OCI-LY7 (cell line): ENCODE data around the gene ZSCAN22. TPM values are rescaled to one million over a fixed set of nuclear protein-coding genes. Genes with fewer than 3 reads are reported as not detected.
A peak's percentile ranks its signal among the peaks of the same experiment; 100 is the strongest.

Experiments
- BruUV-seq: library from RNA; stranded (reverse); fragments of 400-500 nt; replicated peaks from 2 replicates; lab custom pipeline; 2021; lab: Mats Ljungman, UMichigan
- CTCF ChIA-PET: fragments of 300-600 bp; sonication (Branson Sonifier 250); formaldehyde crosslinking; loops from one replicate; lab custom pipeline; 2022; ENCODE audit warnings: antibody characterized with exemption; ENCODE audit not compliant: unreplicated experiment; lab: Charles Lee
- POLR2A ChIA-PET: fragments of 300-600 bp; sonication (Branson Sonifier 250); formaldehyde crosslinking; loops from one replicate; lab custom pipeline; 2022; ENCODE audit warnings: antibody characterized with exemption; lab: Charles Lee
- DNase-seq: peaks from one replicate; pipeline ENCODE4 v3.0.0-alpha.2; 2015; ENCODE audit warnings: low spot score
- H2AFZ ChIP-seq: fragments of 200-600 bp; sonication (generic), shearing (Covaris generic); 2 replicates; pipeline ENCODE4 v1.6.1; 2014; ENCODE audit warnings: mild to moderate bottlenecking, antibody characterized with exemption, low read length, moderate library complexity
- H3K27ac ChIP-seq: fragments of 200-600 bp; sonication (generic); 2 replicates; pipeline ENCODE4 v1.5.1; 2014; ENCODE audit warnings: mixed run types, low read depth, mild to moderate bottlenecking, moderate library complexity, low read length, inconsistent platforms; ENCODE audit not compliant: poor library complexity, severe bottlenecking
- H3K36me3 ChIP-seq: fragments of 200-600 bp; sonication (generic); 2 replicates; pipeline ENCODE4 v1.6.1; 2014; ENCODE audit warnings: mild to moderate bottlenecking, antibody characterized with exemption, low read length, moderate library complexity, mixed read lengths; ENCODE audit not compliant: insufficient read depth
- H3K4me1 ChIP-seq: fragments of 200-600 bp; sonication (generic); 2 replicates; pipeline ENCODE4 v1.5.1; 2014; ENCODE audit warnings: mild to moderate bottlenecking, low read length; ENCODE audit not compliant: insufficient read depth, poor library complexity, severe bottlenecking
- H3K4me2 ChIP-seq: fragments of 200-600 bp; sonication (generic); 2 replicates; pipeline ENCODE4 v1.6.1; 2014; ENCODE audit warnings: mild to moderate bottlenecking, low read length
- H3K4me3 ChIP-seq: fragments of 200-600 bp; sonication (generic); 2 replicates; pipeline ENCODE4 v1.5.1; 2014; ENCODE audit warnings: mild to moderate bottlenecking, low read depth, low read length; ENCODE audit not compliant: poor library complexity, severe bottlenecking
- H3K79me2 ChIP-seq: fragments of 200-600 bp; sonication (generic); 2 replicates; pipeline ENCODE4 v1.6.1; 2016; ENCODE audit warnings: low read depth, mild to moderate bottlenecking, low read length, moderate library complexity, mixed read lengths; ENCODE audit not compliant: insufficient read depth
- H3K9me2 ChIP-seq: fragments of 200-600 bp; sonication (generic); 2 replicates; pipeline ENCODE4 v1.6.1; 2016; ENCODE audit warnings: mild to moderate bottlenecking, low read length, mixed read lengths; ENCODE audit not compliant: insufficient read depth
- H3K9me3 ChIP-seq: fragments of 200-600 bp; sonication (generic); 2 replicates; pipeline ENCODE4 v1.6.1; 2014; ENCODE audit warnings: mild to moderate bottlenecking, mixed run types, low read length, mixed read lengths
- H4K20me1 ChIP-seq: fragments of 200-600 bp; sonication (generic); 2 replicates; pipeline ENCODE4 v1.6.1; 2014; ENCODE audit warnings: mild to moderate bottlenecking, antibody characterized with exemption, low read length, moderate library complexity, mixed read lengths; ENCODE audit not compliant: insufficient read depth
- CTCF ChIP-seq: fragments of 200-600 bp; sonication (generic); conservative IDR thresholded peaks from 2 replicates; pipeline ENCODE4 v1.5.1; 2014; ENCODE audit warnings: mild to moderate bottlenecking, antibody characterized with exemption, low read length, moderate library complexity, mixed read lengths
- EZH2phosphoT487 ChIP-seq: fragments of 200-600 bp; sonication (generic); IDR thresholded peaks from 2 replicates; pipeline ENCODE4 v1.6.1; 2018; ENCODE audit warnings: low read depth, borderline replicate concordance, mild to moderate bottlenecking, mixed run types, antibody characterized with exemption, low read length, moderate library complexity, mixed read lengths
- intact Hi-C: fragments of 100-400 bp; cut with micrococcal nuclease; formaldehyde crosslinking; loops from one replicate; pipeline ENCODE4 v1.10.0; 2022; ENCODE audit not compliant: unreplicated experiment
- total RNA-seq, 2 experiments: library from RNA; depleted of rRNA in 1 of 2; stranded (reverse); fragments of >200 nt in 1 of 2; shearing (Covaris generic) in 1 of 2; gene quantifications; 2 replicates each; pipeline ENCODE4 v1.2.3, GENCODE V29; 2014 to 2022

ZSCAN22 gene
- total RNA-seq, 2 experiments from 2014 or later: 3.3 to 3.7 TPM

DNA sequence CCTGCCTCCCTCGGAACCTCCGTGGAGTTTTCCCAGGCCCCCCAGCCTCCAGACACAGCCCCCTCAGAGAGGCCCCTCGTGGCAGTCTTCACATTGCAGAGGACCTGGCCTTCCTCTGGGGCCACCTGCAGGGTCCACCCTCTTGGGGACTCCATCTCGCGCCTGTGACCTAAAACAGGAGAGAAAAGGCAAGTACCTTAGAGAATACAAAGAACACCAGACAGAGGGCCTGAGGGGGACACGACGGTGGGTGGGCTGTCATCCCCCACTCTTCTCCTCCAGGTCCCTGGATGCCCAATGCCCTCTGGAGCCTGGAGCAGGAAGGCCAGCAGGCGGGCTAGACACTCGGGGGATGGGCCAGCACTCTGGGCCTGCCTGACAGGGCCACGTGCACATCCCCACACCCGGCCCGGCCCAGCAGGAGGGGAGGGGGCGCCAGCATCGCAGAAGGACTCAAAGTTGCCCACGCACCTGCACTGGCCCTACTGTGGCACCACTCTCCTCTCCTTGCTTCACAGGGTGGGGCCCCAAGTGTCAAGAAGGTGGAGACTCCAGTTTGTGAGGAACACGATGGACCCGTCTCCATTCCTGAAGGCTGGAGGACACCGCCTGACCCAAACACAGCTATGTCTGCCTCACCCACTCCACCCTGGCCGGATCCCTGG lies 30.8 kb downstream of the ZSCAN22 start:
- no peaks in the 10 kb centered on the region for H3K79me2 ChIP-seq
- intact Hi-C loops: no loop called here
- H3K9me3 ChIP-seq: no peaks in the 10 kb centered on the region
- no peaks in the 10 kb centered on the region for H3K9me2 ChIP-seq
- H3K4me3 ChIP-seq: no peak overlapping the region
- BruUV-seq: no TSS peak
- no peak for DNase-seq
- ChIA-PET CTCF (no interaction called here), POLR2A (no interaction called here)
- TF ChIP-seq CTCF (no peak), EZH2phosphoT487 (no peak)
- H3K27ac ChIP-seq: no peak overlapping the region
- no peak overlapping the region for H3K4me2 ChIP-seq
- peaks cover 8% of the 10 kb centered on the region for H3K4me1 ChIP-seq
- peaks cover 5% of the 10 kb centered on the region; the same call in 1 of the 2 replicates for H3K36me3 ChIP-seq
- H4K20me1 ChIP-seq: no peaks in the 10 kb centered on the region
- H2AFZ ChIP-seq: no peak overlapping the region

- Histone ChIP-seq H2AFZ (peak overlapping the region; percentile 77), H3K4me2 (peak overlapping the region; percentile 72), H3K36me3 (no peaks in the 10 kb centered on the region), H3K27ac (peak overlapping the region; percentile 41), H3K9me3 (no peaks in the 10 kb centered on the region), H3K4me3 (peak overlapping the region; percentile 75), H4K20me1 (no peaks in the 10 kb centered on the region), H3K9me2 (no peaks in the 10 kb centered on the region), H3K4me1 (peaks cover 18% of the 10 kb centered on the region), H3K79me2 (no peaks in the 10 kb centered on the region)
- intact Hi-C loops: loop anchor here (1.0 kb wide), 2 partner anchors 19 to 157 kb away; partner anchors contain the start of genes ZBTB45 and ZNF837
- ChIA-PET CTCF (no interaction called here), POLR2A (interaction anchor here (1.3 to 3.0 kb wide), 4 partner anchors 11 to 18 kb away, joined by 4 to 21 read pairs (median 5); no protein-coding TSS in a partner anchor)
- DNase-seq: no peak
- TF ChIP-seq EZH2phosphoT487: no peak
- TF ChIP-seq CTCF: no peak
- no TSS peak for BruUV-seq
These were observed 35.1 kb downstream of the ZSCAN22 start for GRCh38 chr19:58361900-58362271.
